HG03457 (cell line): ENCODE results near the gene HECTD1.
"Not testable (repeated sequence)": the region's sequence is repeated elsewhere in the genome, so short reads cannot be mapped to it uniquely, and the experiment has no call there.

Experiments used
- ATAC-seq: cut with Tn5 transposase; IDR thresholded peaks from one replicate; pipeline ENCODE4 v1.9.1; 2021; ENCODE audit warnings: moderate number of reproducible peaks; ENCODE audit not compliant: unreplicated experiment

Gene HECTD1

GRCh38 chr14:31057701-31058364, 149.8 kb downstream of the HECTD1 start:
- ATAC-seq = no peak

GRCh38 chr14:31057035-31057434, 150.6 kb downstream of the HECTD1 start:
- no peak for ATAC-seq

- not testable (repeated sequence) for ATAC-seq
Observed at GRCh38 chr14:31052905-31053586, 154.5 kb downstream of the HECTD1 start.

GRCh38 chr14:31051511-31051910, 156.1 kb downstream of the HECTD1 start:
- no peak for ATAC-seq

- no peak for ATAC-seq
Observed at GRCh38 chr14:31051023-31051422, 156.6 kb downstream of the HECTD1 start.
